ENCODE data around the gene CABP1.

- TF ChIP-seq, protein P1, sequence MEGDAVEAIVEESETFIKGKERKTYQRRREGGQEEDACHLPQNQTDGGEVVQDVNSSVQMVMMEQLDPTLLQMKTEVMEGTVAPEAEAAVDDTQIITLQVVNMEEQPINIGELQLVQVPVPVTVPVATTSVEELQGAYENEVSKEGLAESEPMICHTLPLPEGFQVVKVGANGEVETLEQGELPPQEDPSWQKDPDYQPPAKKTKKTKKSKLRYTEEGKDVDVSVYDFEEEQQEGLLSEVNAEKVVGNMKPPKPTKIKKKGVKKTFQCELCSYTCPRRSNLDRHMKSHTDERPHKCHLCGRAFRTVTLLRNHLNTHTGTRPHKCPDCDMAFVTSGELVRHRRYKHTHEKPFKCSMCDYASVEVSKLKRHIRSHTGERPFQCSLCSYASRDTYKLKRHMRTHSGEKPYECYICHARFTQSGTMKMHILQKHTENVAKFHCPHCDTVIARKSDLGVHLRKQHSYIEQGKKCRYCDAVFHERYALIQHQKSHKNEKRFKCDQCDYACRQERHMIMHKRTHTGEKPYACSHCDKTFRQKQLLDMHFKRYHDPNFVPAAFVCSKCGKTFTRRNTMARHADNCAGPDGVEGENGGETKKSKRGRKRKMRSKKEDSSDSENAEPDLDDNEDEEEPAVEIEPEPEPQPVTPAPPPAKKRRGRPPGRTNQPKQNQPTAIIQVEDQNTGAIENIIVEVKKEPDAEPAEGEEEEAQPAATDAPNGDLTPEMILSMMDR (IDR thresholded peaks at IDR 0.05) = no peak
- TF ChIP-seq POLR2A (IDR thresholded peaks at IDR 0.05) = no peak
Measured at GRCh38 chr12:120625557-120626419, 14.6 kb upstream of the CABP1 start.
